HepG2 (cell line): ENCODE measurements around the gene WDR35. TPM values are rescaled to one million over a fixed set of nuclear protein-coding genes. Genes with fewer than 3 reads are reported as not detected.

ENCODE experiments used
- ATAC-seq: fragments of 200-7000 bp; cut with Tn5 transposase; 3 replicates; pipeline ENCODE4 v1.9.1; 2020; ENCODE audit warnings: mild to moderate bottlenecking, moderate library complexity
- BruUV-seq: library from RNA; stranded (reverse); fragments of 400-500 nt; replicated peaks from 2 replicates; lab custom pipeline; 2021; lab: Mats Ljungman, UMichigan
- CTCF ChIA-PET: fragments of 300-600 bp; formaldehyde crosslinking; extraction: SDS; loops from one replicate; lab custom pipeline; 2021; ENCODE audit warnings: low total read pairs, inconsistent platforms, low intra/inter-chr PET ratio; lab: Yijun Ruan, JAX
- POLR2A ChIA-PET: fragments of 350-600 bp; sonication (Branson Sonifier 250); formaldehyde crosslinking; loops from one replicate; lab custom pipeline; 2020; ENCODE audit warnings: antibody characterized with exemption, inconsistent platforms; lab: Yijun Ruan, JAX
- DNase-seq: peaks from one replicate; pipeline ENCODE4 v3.0.0-alpha.2; 2015; ENCODE audit warnings: low spot score
- FAIRE-seq: peaks from 3 replicates; lab custom pipeline; 2011; peaks lifted over from hg19 to GRCh38; lab: Jason Lieb, UNC
- H2AFZ ChIP-seq: one replicate; pipeline ENCODE4 v1.6.1; 2011; ENCODE audit warnings: low read length, inconsistent platforms
- H3K27ac ChIP-seq: fragments of 300-600 bp; 3 replicates; pipeline ENCODE4 v1.8.0; 2011; ENCODE audit warnings: mixed run types, mild to moderate bottlenecking, mixed read lengths, low read length, inconsistent platforms; ENCODE audit not compliant: insufficient read depth; ENCODE audit errors: extremely low read length
- H3K27me3 ChIP-seq, 2 experiments: fragments of 200-600 bp in 1 of 2; 2 replicates in 1 of 2; 3 replicates in 1 of 2; pipeline versions ENCODE4 v1.6.0 to v1.8.0; 2011; ENCODE audit warnings: low read length in 2 of 2, mild to moderate bottlenecking in 2 of 2, moderate library complexity in 2 of 2, inconsistent platforms in 1 of 2; ENCODE audit not compliant: insufficient read depth in 2 of 2, control insufficient read depth in 1 of 2
- H3K36me3 ChIP-seq, 2 experiments: fragments of 200-600 bp in 1 of 2; replicated peaks in 1 of 2; 2 replicates in 1 of 2; 3 replicates in 1 of 2; pipeline versions ENCODE4 v1.5.1 to v1.8.0; 2011; ENCODE audit warnings: low read length in 2 of 2, inconsistent platforms in 1 of 2; ENCODE audit not compliant: insufficient read depth in 2 of 2, control insufficient read depth in 1 of 2
- H3K4me1 ChIP-seq: 2 replicates; pipeline ENCODE4 v1.5.1; 2012; ENCODE audit warnings: low read length, inconsistent platforms; ENCODE audit not compliant: insufficient read depth
- H3K4me2 ChIP-seq: 2 replicates; pipeline ENCODE4 v1.6.0; 2011; ENCODE audit warnings: low read depth, low read length, inconsistent platforms
- H3K4me3 ChIP-seq, 3 experiments: fragments of 200-600 bp in 1 of 3; sonication (generic), shearing (Covaris generic) in 1 of 3; replicated peaks in 1 of 3; 2 replicates each; pipeline ENCODE4 v1.5.1; 2011 to 2016; ENCODE audit warnings: low read length in 3 of 3, inconsistent platforms in 2 of 3, low read depth in 2 of 3, mild to moderate bottlenecking in 2 of 3, control low read depth in 1 of 3, mixed read lengths in 1 of 3; ENCODE audit not compliant: insufficient read depth in 1 of 3
- H3K79me2 ChIP-seq: one replicate; pipeline ENCODE4 v1.6.1; 2011; ENCODE audit warnings: low read length, inconsistent platforms; ENCODE audit not compliant: insufficient read depth
- H3K9ac ChIP-seq: 2 replicates; pipeline ENCODE4 v1.6.0; 2011; ENCODE audit warnings: mild to moderate bottlenecking, low read depth, low read length, inconsistent platforms; ENCODE audit not compliant: insufficient read depth
- H3K9me3 ChIP-seq: 2 replicates; pipeline ENCODE4 v1.5.1; 2012; ENCODE audit warnings: mild to moderate bottlenecking, low read length
- H4K20me1 ChIP-seq: 2 replicates; pipeline ENCODE4 v1.6.0; 2011; ENCODE audit warnings: inconsistent platforms, mild to moderate bottlenecking, low read length, moderate library complexity; ENCODE audit not compliant: insufficient read depth
- ATM ChIP-seq: fragments of 450-650 bp; IDR thresholded peaks from 2 replicates; pipeline ENCODE4 v1.7.1; 2017; ENCODE audit warnings: mild to moderate bottlenecking, borderline replicate concordance
- JUN ChIP-seq: sonication (generic); formaldehyde crosslinking; IDR thresholded peaks from 2 replicates; pipeline ENCODE4 v1.4.0; 2020; ENCODE audit warnings: mild to moderate bottlenecking, missing genetic modification reagents
- KLF6 ChIP-seq: IDR thresholded peaks from 2 replicates; pipeline ENCODE4 v1.8.0; 2016; ENCODE audit warnings: missing biosample characterization, missing genetic modification reagents
- NR2F2 ChIP-seq: IDR thresholded peaks from 2 replicates; pipeline ENCODE4 v1.6.1; 2012; ENCODE audit warnings: low read depth, inconsistent platforms, borderline replicate concordance
- TEAD2 ChIP-seq: sonication (generic); formaldehyde crosslinking; IDR thresholded peaks from 2 replicates; pipeline ENCODE4 v1.9.0; 2021; ENCODE audit warnings: missing genetic modification reagents
- ZFP62 ChIP-seq: sonication (generic); formaldehyde crosslinking; IDR thresholded peaks from 2 replicates; pipeline ENCODE4 v1.4.0; 2020; ENCODE audit warnings: missing genetic modification reagents
- ZFP90 ChIP-seq: sonication (generic); formaldehyde crosslinking; IDR thresholded peaks from 2 replicates; pipeline ENCODE4 v1.8.0; 2022; ENCODE audit warnings: missing genetic modification reagents, mild to moderate bottlenecking, inconsistent platforms, borderline replicate concordance
- ZNF777 ChIP-seq: sonication (generic); formaldehyde crosslinking; IDR thresholded peaks from 2 replicates; pipeline ENCODE4 v1.4.0; 2020; ENCODE audit warnings: missing genetic modification reagents
- WGBS: methylation state at CpG from one replicate; pipeline ENCODE4 v1.1.6; 2017; ENCODE audit warnings: low lambda C conversion rate; 5-methylcytosine and 5-hydroxymethylcytosine counted together
- in situ Hi-C: cut with HindIII; loops from 2 replicates; pipeline ENCODE4 v1.10.0; 2017; ENCODE audit warnings: low pct_unique_long_range_greater_than_20kb; ENCODE audit not compliant: extremely low pct_ligation_motif_present
- intact Hi-C: fragments of 100-400 bp; cut with micrococcal nuclease; formaldehyde crosslinking; loops from one replicate; pipeline ENCODE4 v1.10.0; 2022; ENCODE audit not compliant: unreplicated experiment
- polyA plus RNA-seq, 8 experiments: library from polyadenylated mRNA; depleted of rRNA in 3 of 8; stranded (reverse) in 7 of 8; unstranded in 1 of 8; fragments of >200 nt; fragmentation: Illumina TruSeq in 4 of 8; extraction: Trizol in 4 of 8; gene quantifications; 2 replicates each; pipeline versions ENCODE4 v1.2.1 to v1.2.3, GENCODE V29; 2011 to 2016; ENCODE audit warnings: low read depth in 4 of 8, missing spikeins in 1 of 8, mixed read lengths in 1 of 8; ENCODE audit not compliant: insufficient read depth in 1 of 8
- total RNA-seq, 5 experiments: library from RNA; depleted of rRNA; stranded (reverse); fragments of >200 nt; fragmentation: Illumina TruSeq; extraction: Trizol; gene quantifications; 2 replicates each; pipeline ENCODE4 v1.2.3, GENCODE V29; 2016; ENCODE audit warnings: low read depth in 1 of 5
- TF ChIP-seq, protein P1 (sequence below): sonication (generic); formaldehyde crosslinking; IDR thresholded peaks from 2 replicates; pipeline ENCODE4 v1.4.0; 2020; ENCODE audit warnings: mild to moderate bottlenecking, missing genetic modification reagents, borderline replicate concordance
- TF ChIP-seq, protein P2 (sequence below): fragments of 450-650 bp; IDR thresholded peaks from 2 replicates; pipeline ENCODE4 v1.6.1; 2016

Gene WDR35
- total and polyA plus RNA-seq, 2 of the 13 experiments (the other 11 are each of a cell fraction or from before 2014, with no cell fraction given) = 11.1 to 19.6 TPM

DNA sequence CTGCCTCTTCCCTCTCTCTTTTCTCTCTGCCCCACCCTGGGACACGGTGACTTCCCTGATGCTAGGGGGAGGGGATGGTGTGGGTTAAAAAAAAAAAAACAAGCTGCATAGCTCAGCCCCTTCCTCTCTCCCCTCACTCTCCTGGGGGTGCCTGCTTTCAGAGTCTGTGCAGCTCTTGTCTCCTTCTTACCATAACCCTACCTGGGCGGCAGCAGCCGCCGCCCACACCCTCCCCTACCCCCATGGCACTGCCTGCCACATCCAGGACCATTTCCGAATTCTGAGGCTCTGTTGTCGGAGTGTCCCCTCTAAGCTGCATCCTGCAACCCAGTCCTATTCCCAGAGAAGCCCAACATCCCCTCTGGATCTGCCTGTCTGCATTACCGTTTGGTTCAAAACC is 104.1 kb downstream of the WDR35 start:
- Histone ChIP-seq H3K27ac (no peak overlapping the region), H3K4me3 (no peak overlapping the region), H3K9ac (no peak overlapping the region), H3K9me3 (no peaks in the 10 kb centered on the region), H3K4me2 (no peak overlapping the region), H3K79me2 (no peaks in the 10 kb centered on the region), H3K4me1 (peaks cover 12% of the 10 kb centered on the region), H2AFZ (no peak overlapping the region), H4K20me1 (no peaks in the 10 kb centered on the region), H3K36me3 (no peaks in the 10 kb centered on the region), H3K27me3 (no peaks in the 10 kb centered on the region)
- ChIA-PET POLR2A (no interaction called here), CTCF (no interaction called here)
- BruUV-seq = no TSS peak
- in situ Hi-C loops = no loop called here
- WGBS = 51% methylated on average over 7 of the region's 7 CpGs
- intact Hi-C loops = no loop called here
- DNase-seq (no peak), FAIRE-seq (no peak), ATAC-seq (no peak)
- TF ChIP-seq ZFP62 (CRISPR knock-in tag) (no peak), JUN (CRISPR knock-in tag) (no peak), ZFP90 (no peak), ATM (no peak), TEAD2 (CRISPR knock-in tag) (no peak), NR2F2 (no peak), KLF6 (no peak), ZNF777 (CRISPR knock-in tag) (no peak)
- TF ChIP-seq, protein P1, sequence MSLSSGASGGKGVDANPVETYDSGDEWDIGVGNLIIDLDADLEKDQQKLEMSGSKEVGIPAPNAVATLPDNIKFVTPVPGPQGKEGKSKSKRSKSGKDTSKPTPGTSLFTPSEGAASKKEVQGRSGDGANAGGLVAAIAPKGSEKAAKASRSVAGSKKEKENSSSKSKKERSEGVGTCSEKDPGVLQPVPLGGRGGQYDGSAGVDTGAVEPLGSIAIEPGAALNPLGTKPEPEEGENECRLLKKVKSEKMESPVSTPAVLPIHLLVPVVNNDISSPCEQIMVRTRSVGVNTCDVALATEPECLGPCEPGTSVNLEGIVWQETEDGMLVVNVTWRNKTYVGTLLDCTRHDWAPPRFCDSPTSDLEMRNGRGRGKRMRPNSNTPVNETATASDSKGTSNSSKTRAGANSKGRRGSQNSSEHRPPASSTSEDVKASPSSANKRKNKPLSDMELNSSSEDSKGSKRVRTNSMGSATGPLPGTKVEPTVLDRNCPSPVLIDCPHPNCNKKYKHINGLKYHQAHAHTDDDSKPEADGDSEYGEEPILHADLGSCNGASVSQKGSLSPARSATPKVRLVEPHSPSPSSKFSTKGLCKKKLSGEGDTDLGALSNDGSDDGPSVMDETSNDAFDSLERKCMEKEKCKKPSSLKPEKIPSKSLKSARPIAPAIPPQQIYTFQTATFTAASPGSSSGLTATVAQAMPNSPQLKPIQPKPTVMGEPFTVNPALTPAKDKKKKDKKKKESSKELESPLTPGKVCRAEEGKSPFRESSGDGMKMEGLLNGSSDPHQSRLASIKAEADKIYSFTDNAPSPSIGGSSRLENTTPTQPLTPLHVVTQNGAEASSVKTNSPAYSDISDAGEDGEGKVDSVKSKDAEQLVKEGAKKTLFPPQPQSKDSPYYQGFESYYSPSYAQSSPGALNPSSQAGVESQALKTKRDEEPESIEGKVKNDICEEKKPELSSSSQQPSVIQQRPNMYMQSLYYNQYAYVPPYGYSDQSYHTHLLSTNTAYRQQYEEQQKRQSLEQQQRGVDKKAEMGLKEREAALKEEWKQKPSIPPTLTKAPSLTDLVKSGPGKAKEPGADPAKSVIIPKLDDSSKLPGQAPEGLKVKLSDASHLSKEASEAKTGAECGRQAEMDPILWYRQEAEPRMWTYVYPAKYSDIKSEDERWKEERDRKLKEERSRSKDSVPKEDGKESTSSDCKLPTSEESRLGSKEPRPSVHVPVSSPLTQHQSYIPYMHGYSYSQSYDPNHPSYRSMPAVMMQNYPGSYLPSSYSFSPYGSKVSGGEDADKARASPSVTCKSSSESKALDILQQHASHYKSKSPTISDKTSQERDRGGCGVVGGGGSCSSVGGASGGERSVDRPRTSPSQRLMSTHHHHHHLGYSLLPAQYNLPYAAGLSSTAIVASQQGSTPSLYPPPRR (CRISPR knock-in tag) = no peak
- TF ChIP-seq, protein P2, sequence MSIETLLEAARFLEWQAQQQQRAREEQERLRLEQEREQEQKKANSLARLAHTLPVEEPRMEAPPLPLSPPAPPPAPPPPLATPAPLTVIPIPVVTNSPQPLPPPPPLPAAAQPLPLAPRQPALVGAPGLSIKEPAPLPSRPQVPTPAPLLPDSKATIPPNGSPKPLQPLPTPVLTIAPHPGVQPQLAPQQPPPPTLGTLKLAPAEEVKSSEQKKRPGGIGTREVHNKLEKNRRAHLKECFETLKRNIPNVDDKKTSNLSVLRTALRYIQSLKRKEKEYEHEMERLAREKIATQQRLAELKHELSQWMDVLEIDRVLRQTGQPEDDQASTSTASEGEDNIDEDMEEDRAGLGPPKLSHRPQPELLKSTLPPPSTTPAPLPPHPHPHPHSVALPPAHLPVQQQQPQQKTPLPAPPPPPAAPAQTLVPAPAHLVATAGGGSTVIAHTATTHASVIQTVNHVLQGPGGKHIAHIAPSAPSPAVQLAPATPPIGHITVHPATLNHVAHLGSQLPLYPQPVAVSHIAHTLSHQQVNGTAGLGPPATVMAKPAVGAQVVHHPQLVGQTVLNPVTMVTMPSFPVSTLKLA = no peak
